Liver (tissue), 3 donors: Measurements from ENCODE around the gene EXOSC5.

Source experiments
- FOXA1 ChIP-seq: IDR thresholded peaks from 2 replicates; pipeline ENCODE4 v1.6.1; 2016; ENCODE audit warnings: antibody characterized with exemption
- FOXA2 ChIP-seq: IDR thresholded peaks from 2 replicates; pipeline ENCODE4 v1.6.1; 2016; ENCODE audit warnings: antibody characterized with exemption
- HNF4A ChIP-seq, 2 donors: conservative IDR thresholded peaks; 2 replicates each; pipeline ENCODE4 v1.6.1; 2016; ENCODE audit warnings: antibody characterized with exemption in 2 of 2, mild to moderate bottlenecking in 2 of 2
- JUND ChIP-seq, 2 donors: IDR thresholded peaks; 2 replicates each; pipeline ENCODE4 v1.6.1; 2016; ENCODE audit warnings: antibody characterized with exemption in 2 of 2
- RAD21 ChIP-seq, 2 donors: IDR thresholded peaks; 2 replicates each; pipeline ENCODE4 v1.6.1; 2016; ENCODE audit warnings: antibody characterized with exemption in 2 of 2, mild to moderate bottlenecking in 2 of 2
- SP1 ChIP-seq: IDR thresholded peaks from 2 replicates; pipeline ENCODE4 v1.6.1; 2018; ENCODE audit warnings: antibody characterized with exemption, mild to moderate bottlenecking
- TF ChIP-seq, protein P1 (sequence below): fragments of 150-350 bp; IDR thresholded peaks from 2 replicates; pipeline ENCODE4 v1.5.1; 2017; ENCODE audit warnings: improper control_type of control experiment, low read depth, low read length; ENCODE audit not compliant: missing input control
- donor health status: healthy.
- donor health status: healthy.

DNA sequence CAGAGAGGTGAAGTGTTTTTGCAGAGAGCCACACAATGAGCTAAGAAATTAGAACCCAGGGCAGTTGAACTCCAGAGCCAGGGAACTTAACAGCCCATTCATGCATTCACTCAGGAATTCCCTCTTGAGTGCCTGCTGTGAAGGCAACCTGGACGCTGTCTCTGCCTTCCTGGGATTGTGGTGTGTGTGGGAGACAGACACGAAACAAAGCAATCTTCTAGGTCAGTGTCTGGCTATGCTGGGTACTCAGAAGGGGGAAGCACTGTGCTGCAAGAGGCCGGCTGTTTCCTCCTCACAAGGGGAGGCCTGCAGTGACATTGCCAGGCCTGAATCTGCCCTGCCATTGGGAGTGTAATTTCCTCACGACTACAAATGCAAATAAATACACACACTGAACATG, 10.1 kb upstream of the EXOSC5 start:
- TF ChIP-seq FOXA2 (no peak), RAD21 (IDR thresholded peaks at IDR 0.05) (peak in 1 of 2 donors; percentile 8), SP1 (no peak), FOXA1 (no peak), HNF4A (conservative IDR thresholded peaks at IDR 0.05) (no peak), JUND (IDR thresholded peaks at IDR 0.05) (no peak)
- TF ChIP-seq, protein P1, sequence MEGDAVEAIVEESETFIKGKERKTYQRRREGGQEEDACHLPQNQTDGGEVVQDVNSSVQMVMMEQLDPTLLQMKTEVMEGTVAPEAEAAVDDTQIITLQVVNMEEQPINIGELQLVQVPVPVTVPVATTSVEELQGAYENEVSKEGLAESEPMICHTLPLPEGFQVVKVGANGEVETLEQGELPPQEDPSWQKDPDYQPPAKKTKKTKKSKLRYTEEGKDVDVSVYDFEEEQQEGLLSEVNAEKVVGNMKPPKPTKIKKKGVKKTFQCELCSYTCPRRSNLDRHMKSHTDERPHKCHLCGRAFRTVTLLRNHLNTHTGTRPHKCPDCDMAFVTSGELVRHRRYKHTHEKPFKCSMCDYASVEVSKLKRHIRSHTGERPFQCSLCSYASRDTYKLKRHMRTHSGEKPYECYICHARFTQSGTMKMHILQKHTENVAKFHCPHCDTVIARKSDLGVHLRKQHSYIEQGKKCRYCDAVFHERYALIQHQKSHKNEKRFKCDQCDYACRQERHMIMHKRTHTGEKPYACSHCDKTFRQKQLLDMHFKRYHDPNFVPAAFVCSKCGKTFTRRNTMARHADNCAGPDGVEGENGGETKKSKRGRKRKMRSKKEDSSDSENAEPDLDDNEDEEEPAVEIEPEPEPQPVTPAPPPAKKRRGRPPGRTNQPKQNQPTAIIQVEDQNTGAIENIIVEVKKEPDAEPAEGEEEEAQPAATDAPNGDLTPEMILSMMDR = no peak
